ENCODE results near the gene KDM2B.

Gene KDM2B

GRCh38 chr12:121560392-121561008, 20.3 kb downstream of the KDM2B start:
- no peak for DNase-seq

DNA sequence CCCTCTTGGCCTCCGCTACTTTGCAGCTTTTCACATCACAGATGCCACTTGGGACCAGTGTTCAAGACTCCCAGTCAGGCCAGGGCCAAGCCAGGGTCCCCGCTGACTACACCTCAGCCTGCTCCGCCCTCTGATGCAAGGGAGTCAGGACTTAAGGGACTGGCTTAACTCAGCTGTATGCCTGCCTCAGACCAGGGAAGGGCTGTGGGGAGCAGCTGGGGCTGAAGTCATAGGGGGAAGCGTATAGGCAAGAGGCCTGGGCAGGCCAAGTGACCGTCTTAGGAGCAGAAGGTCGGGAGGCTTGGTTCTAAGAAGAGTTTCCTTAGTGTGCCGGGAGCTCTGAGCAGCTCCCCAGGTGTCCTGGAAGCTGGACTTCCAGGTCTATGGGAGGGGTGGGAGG, 21.9 kb downstream of the KDM2B start:
- no peak for DNase-seq

GRCh38 chr12:121550974-121551634, 29.7 kb downstream of the KDM2B start:
- no peak for DNase-seq

GRCh38 chr12:121549075-121549474, 31.7 kb downstream of the KDM2B start:
- DNase-seq = no peak

GRCh38 chr12:121545480-121545879, 35.3 kb downstream of the KDM2B start:
- DNase-seq = no peak

DNA sequence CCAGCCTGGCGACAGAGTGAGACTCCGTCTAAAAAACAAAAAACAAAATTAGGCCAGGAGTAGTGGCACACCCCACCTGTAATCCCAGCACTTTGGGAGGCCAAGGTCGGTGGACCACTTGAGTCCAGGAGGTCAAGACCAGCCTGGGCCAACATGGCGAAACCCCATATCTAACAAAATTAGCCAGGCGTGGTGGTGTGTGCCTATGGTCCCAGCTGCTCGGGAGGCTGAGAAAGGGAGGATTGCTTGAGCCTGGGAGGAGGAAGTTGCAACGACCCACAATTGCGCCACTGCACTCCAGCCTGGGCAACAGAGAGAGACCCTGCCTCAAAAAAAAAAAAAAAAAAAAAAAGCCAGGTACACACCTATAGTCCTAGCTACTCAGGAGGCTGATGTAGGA, 37.0 kb downstream of the KDM2B start:
- DNase-seq = no peak

DNA sequence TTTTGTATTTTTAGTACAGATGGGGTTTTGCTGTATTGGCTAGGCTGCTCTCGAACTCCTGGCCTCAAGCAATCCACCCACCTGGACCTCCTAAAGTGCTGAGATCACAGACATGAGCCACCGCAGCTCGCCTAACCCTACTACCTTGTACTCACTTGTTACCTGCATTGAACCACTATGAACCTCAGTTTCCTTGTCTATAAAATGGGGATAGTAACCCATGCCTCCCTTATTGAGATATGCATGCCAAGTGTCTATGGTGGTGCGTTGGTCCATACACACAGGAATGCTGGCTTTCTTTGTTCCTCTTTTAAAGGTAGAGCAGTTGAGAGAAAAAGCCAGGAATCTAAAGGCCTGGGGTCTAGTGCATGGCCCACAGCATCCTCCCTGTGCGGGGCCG, 40.9 kb downstream of the KDM2B start:
- DNase-seq = no peak

DNA sequence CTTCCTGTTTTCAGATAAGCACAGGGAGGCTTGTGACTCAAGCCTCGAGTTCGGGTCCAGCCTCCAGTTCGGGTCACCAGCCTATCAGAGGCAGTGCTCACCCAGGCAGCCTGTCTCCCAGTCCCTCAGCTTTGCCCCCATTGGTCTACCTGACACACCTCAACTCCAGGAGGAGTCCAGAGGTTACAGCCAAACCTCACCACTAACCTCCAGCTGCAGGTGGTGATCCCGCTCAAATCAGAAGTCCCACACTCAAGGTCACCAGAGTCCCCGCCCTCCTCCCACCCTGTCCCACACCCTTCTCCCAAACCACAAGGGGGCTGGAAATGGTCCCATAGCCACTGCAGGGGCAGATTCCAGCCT, 42.1 kb downstream of the KDM2B start:
- peak; percentile 50 for DNase-seq

DNA sequence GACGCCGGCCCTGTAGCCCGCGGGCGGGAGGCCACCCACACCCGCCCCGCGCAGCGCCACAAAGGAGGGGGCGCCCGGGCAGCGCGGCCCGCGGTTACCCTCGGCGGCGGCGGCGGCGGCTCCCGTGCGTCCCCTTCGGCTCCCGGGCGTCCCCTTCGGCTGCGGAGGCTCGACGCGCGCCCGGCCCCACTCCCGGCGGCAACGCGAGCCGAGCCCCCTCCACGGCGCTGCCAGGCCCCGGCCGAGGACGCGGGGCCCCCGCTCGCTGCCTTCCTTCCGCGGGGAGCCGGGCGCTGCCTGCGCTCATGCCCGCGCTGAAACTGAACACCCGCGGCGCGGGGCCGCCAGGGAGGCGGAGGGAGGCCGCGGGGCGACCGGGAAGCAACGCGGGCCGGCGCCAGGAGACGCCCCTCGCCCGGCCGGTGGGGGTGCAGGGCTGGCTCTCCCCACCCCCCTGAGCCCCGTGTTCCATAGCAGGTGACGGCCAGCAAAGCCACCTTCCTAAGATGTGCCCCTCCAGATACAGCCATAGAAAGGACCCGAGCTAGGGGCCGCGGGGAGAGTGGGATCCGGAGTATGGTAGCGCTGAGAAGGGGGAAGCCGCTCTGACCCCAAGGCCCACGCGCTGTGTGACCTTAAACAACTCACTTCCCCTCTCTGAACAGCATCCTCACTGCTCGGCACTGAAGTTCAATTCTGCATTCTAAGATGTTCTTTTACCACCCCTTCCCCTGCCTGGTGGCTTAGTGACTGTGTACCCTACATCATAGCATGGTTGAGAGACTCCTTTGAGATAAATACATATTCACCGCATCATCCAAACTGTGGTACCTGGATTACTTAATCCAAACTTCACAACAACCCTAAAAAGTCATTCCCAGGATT, 42.8 kb downstream of the KDM2B start:
- DNase-seq = peak; percentile 74

DNA sequence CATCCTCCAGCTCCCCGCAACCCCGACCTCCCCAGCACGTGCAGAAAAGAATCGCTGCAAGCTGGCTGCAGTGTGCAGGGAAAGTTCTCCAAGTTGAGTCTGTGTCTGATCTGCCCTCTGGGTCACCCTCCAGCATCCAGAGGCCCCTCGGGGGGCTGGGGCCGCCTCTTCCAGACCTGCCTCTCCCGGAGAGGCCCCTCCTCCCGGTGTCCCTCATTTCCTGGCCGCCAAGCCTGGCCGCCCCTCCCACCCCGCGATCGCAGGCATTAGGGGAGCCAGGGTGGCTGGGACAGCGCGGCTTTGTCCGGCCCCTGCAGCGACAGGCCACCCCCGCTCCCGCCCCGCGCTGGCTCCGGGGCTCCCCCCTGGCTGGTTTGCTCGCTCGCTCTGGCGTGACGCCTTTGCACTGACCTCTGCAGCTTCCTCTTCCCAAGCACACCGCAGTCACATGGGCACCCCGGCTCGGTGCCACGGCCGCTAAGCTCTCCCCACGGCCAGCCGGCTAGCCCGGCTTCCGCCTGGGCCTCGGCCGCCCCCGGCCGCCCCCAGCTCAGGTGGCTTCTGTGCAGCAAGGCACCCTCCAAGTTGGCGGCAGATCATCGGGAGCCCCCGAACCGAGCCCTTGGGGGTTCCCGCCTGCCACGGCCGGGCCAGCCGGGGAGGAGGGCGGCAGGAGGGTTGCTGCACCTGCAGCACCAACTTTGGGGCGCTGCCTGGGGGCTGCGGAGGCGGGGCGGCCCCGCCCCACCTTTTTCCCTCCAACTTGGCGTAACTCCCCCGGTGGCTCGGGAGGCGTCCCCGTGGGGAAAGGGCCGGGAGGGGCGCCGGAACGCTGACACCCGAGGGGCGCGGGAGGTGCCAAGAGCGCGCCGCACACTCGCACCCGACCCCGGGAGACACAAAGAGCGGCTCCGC, 43.7 kb downstream of the KDM2B start:
- DNase-seq = peak; percentile 89

DNA sequence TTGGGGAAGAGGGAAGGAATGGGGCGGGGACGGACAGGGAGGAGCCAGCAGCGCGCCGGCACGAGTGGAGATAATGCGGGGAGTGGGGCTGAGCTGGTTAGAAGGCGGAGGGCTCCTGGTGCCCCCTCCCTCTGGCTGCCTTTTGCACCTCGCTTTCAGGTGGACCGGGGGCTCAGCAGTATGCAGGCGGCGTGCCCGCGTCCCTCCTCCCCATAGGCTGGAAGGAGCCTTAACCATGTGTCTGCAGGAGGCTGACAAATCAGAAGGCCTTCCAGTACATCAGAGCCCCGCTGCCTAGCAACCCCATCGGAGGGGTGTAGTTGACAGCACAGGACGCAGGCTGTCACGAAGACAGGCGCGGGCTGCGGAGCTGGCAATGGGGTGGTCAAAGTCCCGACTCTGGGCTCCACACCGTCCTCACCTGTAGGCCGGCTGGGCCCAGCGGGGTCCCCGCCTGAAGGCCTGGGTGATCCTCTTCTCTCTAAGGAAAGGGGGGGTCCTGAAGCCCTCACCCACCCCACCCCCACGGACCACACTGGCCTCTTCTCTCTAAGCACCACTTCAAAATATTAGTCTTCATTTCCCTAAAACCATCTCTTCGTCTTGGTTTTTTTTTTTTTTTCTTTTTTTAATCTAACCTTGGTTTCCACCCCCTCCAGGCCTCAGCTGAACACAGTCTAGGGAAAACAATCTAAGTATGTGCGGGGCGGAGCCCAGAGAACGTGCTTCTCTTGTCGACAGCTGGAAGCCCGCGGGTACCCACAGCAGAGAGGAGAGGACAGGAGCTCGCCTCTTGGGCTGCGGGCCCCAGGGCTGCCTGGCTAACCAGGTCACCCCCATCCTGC, 44.5 kb downstream of the KDM2B start:
- peak; percentile 98 for DNase-seq

GRCh38 chr12:121535150-121536053, 45.4 kb downstream of the KDM2B start:
- no peak for DNase-seq

DNA sequence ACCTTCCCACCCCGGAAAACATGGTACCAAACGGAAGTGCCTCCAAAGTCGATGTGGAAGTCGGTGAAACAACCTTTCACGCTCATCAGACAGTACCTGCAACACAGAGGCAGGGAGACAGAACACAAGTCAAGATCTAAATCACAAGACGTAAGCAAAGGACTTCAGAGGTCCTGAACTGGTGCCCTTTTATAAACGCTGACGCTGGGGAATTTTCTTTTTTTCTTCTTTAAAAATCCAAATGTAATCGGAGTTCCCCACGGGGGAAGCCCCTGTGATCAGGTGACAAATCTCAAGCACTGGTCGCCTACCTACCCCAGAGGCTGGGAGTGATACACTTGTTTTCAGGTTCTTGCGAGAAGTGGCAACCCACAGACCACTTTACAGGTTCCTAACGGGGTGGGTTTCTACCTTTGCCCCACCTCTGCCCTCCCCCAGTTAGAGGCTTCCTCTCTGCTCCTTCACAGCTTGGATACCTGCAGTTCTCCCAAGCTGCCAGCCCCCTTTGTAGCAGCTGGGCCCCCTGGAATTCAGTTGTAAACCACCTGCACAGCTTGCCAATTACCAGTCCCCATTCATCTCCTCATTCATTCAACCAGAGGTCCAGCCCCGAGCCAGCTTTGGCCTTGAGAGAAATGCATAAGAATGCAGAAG, 46.2 kb downstream of the KDM2B start:
- DNase-seq = peak; percentile 22

GRCh38 chr12:121533394-121534090, 47.3 kb downstream of the KDM2B start:
- no peak for DNase-seq

DNA sequence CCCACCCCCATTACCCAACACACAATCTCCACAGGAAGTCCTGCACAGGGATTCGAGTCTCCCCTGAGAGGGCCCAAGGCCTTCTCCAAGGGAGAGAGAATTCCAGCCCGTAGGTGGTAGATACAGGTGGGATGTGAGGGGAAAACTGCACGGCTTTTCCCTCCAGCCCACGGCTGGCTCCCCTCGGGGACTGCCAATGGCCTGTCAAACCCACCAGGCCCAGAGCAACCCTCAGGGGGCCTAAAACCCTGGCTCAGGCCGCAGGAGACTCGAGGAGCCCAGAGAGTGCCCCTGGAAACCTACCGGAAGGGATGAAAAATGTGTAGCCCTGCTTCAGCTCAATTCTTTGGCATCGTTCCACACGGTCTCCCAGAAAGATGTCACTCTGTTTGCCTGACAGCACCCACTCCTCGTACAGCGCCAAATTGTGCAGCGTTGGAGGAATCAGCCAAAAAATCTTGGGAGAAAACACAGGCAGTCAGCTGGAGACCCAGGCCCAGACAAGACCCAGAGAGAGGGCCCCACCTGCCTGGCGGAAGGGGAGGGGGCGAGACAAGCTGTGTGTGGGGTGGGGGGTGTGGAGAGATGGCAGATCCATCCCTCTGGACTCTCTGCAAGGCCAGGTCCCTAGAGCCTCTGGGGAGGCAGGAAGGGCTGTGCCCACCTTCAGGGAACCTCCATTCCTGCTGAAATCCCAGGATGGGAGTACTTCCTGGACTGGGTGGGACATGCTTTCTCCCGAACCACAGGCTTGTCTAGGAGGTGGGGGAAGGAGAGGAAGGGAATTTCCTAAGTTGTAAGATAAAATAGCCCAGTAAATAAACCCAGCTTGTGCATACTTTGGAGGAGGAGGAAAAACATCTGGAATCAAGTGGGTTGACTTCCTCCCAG, 48.1 kb downstream of the KDM2B start:
- no peak for DNase-seq

DNA sequence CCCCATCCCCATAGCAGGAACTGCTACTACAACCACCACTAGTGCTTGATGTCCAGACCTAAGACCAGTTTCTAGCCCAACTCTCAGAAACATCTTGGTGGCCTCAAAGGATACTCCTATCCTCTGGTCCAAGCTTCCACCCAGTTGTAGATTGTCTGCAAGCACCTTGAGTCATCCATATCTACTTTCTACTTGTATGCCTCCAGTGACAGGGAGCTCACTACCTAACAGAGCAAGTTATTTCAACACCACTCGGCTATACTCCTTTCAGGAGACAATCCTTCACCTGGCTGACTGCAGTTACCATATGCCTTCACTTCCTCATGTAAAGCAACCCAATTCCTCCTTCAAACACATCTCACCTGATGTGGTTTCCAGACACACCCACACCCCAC, 49.5 kb downstream of the KDM2B start:
- no peak for DNase-seq

GRCh38 chr12:121530600-121531355, 50.0 kb downstream of the KDM2B start:
- DNase-seq = peak; percentile 44

GRCh38 chr12:121529184-121529583, 51.6 kb downstream of the KDM2B start:
- no peak for DNase-seq
